H9 (cell line): Measurements from ENCODE around the gene MGLL. TPM values are rescaled to one million over a fixed set of nuclear protein-coding genes. Genes with fewer than 3 reads are reported as not detected.

ENCODE experiments used
- DNase-seq: peaks from one replicate; pipeline ENCODE4 v3.0.0-alpha.2; 2017
- H2AFZ ChIP-seq: one replicate; pipeline ENCODE4 v1.6.1; 2013; ENCODE audit warnings: mild to moderate bottlenecking, low read length, control low read depth, moderate library complexity
- H2AK5ac ChIP-seq: 2 replicates; pipeline ENCODE4 v1.6.1; 2013; ENCODE audit warnings: low read length, control low read depth, mixed read lengths; ENCODE audit not compliant: insufficient read length
- H2BK120ac ChIP-seq: one replicate; pipeline ENCODE4 v1.6.1; 2013; ENCODE audit warnings: low read depth, mild to moderate bottlenecking, low read length, control low read depth, inconsistent platforms; ENCODE audit not compliant: poor library complexity, severe bottlenecking
- H2BK12ac ChIP-seq: 2 replicates; pipeline ENCODE4 v1.6.1; 2013; ENCODE audit warnings: low read length, control low read depth, mixed read lengths, low read depth; ENCODE audit not compliant: insufficient read length
- H2BK15ac ChIP-seq: 2 replicates; pipeline ENCODE4 v1.6.1; 2013; ENCODE audit warnings: low read depth, low read length, control low read depth
- H2BK20ac ChIP-seq: one replicate; pipeline ENCODE4 v1.6.1; 2013; ENCODE audit warnings: low read depth, mild to moderate bottlenecking, low read length, control low read depth, inconsistent platforms; ENCODE audit not compliant: poor library complexity, severe bottlenecking
- H2BK5ac ChIP-seq: 2 replicates; pipeline ENCODE4 v1.6.1; 2013; ENCODE audit warnings: low read length, control low read depth, mixed read lengths; ENCODE audit not compliant: insufficient read length
- H3K14ac ChIP-seq: 2 replicates; pipeline ENCODE4 v1.6.1; 2013; ENCODE audit warnings: low read length, control low read depth; ENCODE audit not compliant: insufficient read depth
- H3K18ac ChIP-seq: 2 replicates; pipeline ENCODE4 v1.6.1; 2013; ENCODE audit warnings: low read depth, mild to moderate bottlenecking, mixed read lengths, low read length, control low read depth; ENCODE audit not compliant: insufficient read length
- H3K23ac ChIP-seq: 2 replicates; pipeline ENCODE4 v1.6.1; 2013; ENCODE audit warnings: low read length, control low read depth, mixed read lengths, low read depth; ENCODE audit not compliant: insufficient read length
- H3K23me2 ChIP-seq: 2 replicates; pipeline ENCODE4 v1.6.1; 2013; ENCODE audit warnings: low read depth, mild to moderate bottlenecking, mixed read lengths, low read length, control low read depth; ENCODE audit not compliant: insufficient read length, poor library complexity, severe bottlenecking
- H3K27ac ChIP-seq: 2 replicates; pipeline ENCODE4 v1.5.1; 2013; ENCODE audit warnings: low read length, control low read depth, mixed read lengths, low read depth; ENCODE audit not compliant: insufficient read length
- H3K27me3 ChIP-seq: 2 replicates; pipeline ENCODE4 v1.6.1; 2013; ENCODE audit warnings: low read length, control low read depth, inconsistent platforms; ENCODE audit not compliant: insufficient read depth
- H3K4ac ChIP-seq: 2 replicates; pipeline ENCODE4 v1.6.1; 2013; ENCODE audit warnings: low read depth, mild to moderate bottlenecking, control low read depth, inconsistent platforms, low read length, moderate library complexity
- H3K4me1 ChIP-seq: 2 replicates; pipeline ENCODE4 v1.6.1; 2013; ENCODE audit warnings: low read length, control low read depth, inconsistent platforms; ENCODE audit not compliant: insufficient read depth
- H3K4me2 ChIP-seq: 2 replicates; pipeline ENCODE4 v1.6.1; 2013; ENCODE audit warnings: low read length, control low read depth, mixed read lengths; ENCODE audit not compliant: insufficient read length, insufficient read depth
- H3K56ac ChIP-seq: 2 replicates; pipeline ENCODE4 v1.6.1; 2013; ENCODE audit warnings: low read depth, mild to moderate bottlenecking, mixed read lengths, low read length, control low read depth; ENCODE audit not compliant: insufficient read length
- H3K79me1 ChIP-seq: 2 replicates; pipeline ENCODE4 v1.6.1; 2013; ENCODE audit warnings: low read depth, mild to moderate bottlenecking, moderate library complexity, low read length, control low read depth, inconsistent platforms; ENCODE audit not compliant: insufficient read depth, poor library complexity, severe bottlenecking
- H3K79me2 ChIP-seq: 2 replicates; pipeline ENCODE4 v1.6.1; 2013; ENCODE audit warnings: low read length, control low read depth, inconsistent platforms; ENCODE audit not compliant: insufficient read depth
- H3K9ac ChIP-seq: 2 replicates; pipeline ENCODE4 v1.6.1; 2013; ENCODE audit warnings: low read length, control low read depth, mixed read lengths; ENCODE audit not compliant: insufficient read length; ENCODE audit errors: extremely low read depth
- H3K9me3 ChIP-seq: one replicate; pipeline ENCODE4 v1.6.1; 2013; ENCODE audit warnings: low read depth, low read length, inconsistent platforms; ENCODE audit not compliant: control insufficient read depth
- H3T11ph ChIP-seq: one replicate; pipeline ENCODE4 v1.6.1; 2013; ENCODE audit warnings: mild to moderate bottlenecking, low read length, control low read depth, inconsistent platforms
- H4K20me1 ChIP-seq: one replicate; pipeline ENCODE4 v1.6.1; 2013; ENCODE audit not compliant: control insufficient read depth, insufficient read length, insufficient read depth
- H4K5ac ChIP-seq: 2 replicates; pipeline ENCODE4 v1.6.1; 2013; ENCODE audit warnings: low read depth, mild to moderate bottlenecking, mixed read lengths, low read length, control low read depth; ENCODE audit not compliant: insufficient read length
- H4K8ac ChIP-seq: replicated peaks from 2 replicates; pipeline ENCODE4 v1.6.1; 2013; ENCODE audit warnings: low read length, control low read depth, mixed read lengths, low read depth; ENCODE audit not compliant: insufficient read length
- H4K91ac ChIP-seq: 2 replicates; pipeline ENCODE4 v1.6.1; 2013; ENCODE audit warnings: low read depth, mild to moderate bottlenecking, moderate library complexity, mixed read lengths, low read length, control low read depth; ENCODE audit not compliant: insufficient read length
- H3K27ac Mint-ChIP-seq, 3 experiments: 2 replicates in 2 of 3; 3 replicates in 1 of 3; pipeline ENCODE4 v1.8.0; 2020 to 2021; ENCODE audit warnings: mixed read lengths in 3 of 3, mild to moderate bottlenecking in 1 of 3, moderate library complexity in 1 of 3
- H3K27me3 Mint-ChIP-seq: 2 replicates; pipeline ENCODE4 v1.8.0; 2021; ENCODE audit warnings: low read depth, mild to moderate bottlenecking, moderate library complexity, mixed read lengths
- H3K36me3 Mint-ChIP-seq, 3 experiments: 2 replicates in 2 of 3; 3 replicates in 1 of 3; pipeline ENCODE4 v1.8.0; 2020 to 2021; ENCODE audit warnings: low read depth in 3 of 3, mixed read lengths in 3 of 3; ENCODE audit not compliant: insufficient read depth in 1 of 3
- H3K4me1 Mint-ChIP-seq, 2 experiments: 2 replicates each; pipeline ENCODE4 v1.8.0; 2020; ENCODE audit warnings: mixed read lengths in 2 of 2
- H3K4me3 Mint-ChIP-seq, 2 experiments: 2 replicates in 1 of 2; 3 replicates in 1 of 2; pipeline ENCODE4 v1.8.0; 2020 to 2021; ENCODE audit warnings: mild to moderate bottlenecking in 2 of 2, mixed read lengths in 2 of 2, moderate library complexity in 1 of 2
- H3K9me3 Mint-ChIP-seq, 2 experiments: 2 replicates in 1 of 2; 3 replicates in 1 of 2; pipeline ENCODE4 v1.8.0; 2020; ENCODE audit warnings: mild to moderate bottlenecking in 2 of 2, mixed read lengths in 2 of 2, moderate library complexity in 1 of 2
- CTCF ChIP-seq: fragments of 200-600 bp; sonication (generic); conservative IDR thresholded peaks from 3 replicates; pipeline ENCODE4 v1.8.0; 2021; ENCODE audit warnings: antibody characterized with exemption, mild to moderate bottlenecking
- WGBS: extraction: QIAGEN DNeasy Blood & Tissue Kit; methylation state at CpG from one replicate; pipeline ENCODE4 v1.1.7; 2013; ENCODE audit warnings: missing lambda C conversion rate, low lambda C conversion rate, mixed read lengths; ENCODE audit not compliant: insufficient read length; ENCODE audit errors: extremely low coverage; 5-methylcytosine and 5-hydroxymethylcytosine counted together
- total RNA-seq: library from RNA; stranded (reverse); gene quantifications from 2 replicates; pipeline ENCODE4 v1.2.1, GENCODE V29; 2021

The MGLL gene
- total RNA-seq, 1 experiment from 2014 or later, result 0.11 TPM

- no peak overlapping the region for H2AFZ ChIP-seq
- H3K27me3 Mint-ChIP-seq, result no peaks in the 10 kb centered on the region
- H3K9me3 ChIP-seq, result no peaks in the 10 kb centered on the region
- no peak overlapping the region for H4K5ac ChIP-seq
- H3K27ac ChIP-seq, result no peak overlapping the region
- no peak overlapping the region for H2BK15ac ChIP-seq
- no peak overlapping the region for H2BK20ac ChIP-seq
- H4K91ac ChIP-seq, result no peak overlapping the region
- H4K20me1 ChIP-seq, result no peaks in the 10 kb centered on the region
- no peak overlapping the region for H3K4me2 ChIP-seq
- TF ChIP-seq CTCF, result no peak
- WGBS, result no CpG with 5 or more reads among the region's 8 CpGs
- no peak overlapping the region for H3K4me3 Mint-ChIP-seq
- H2BK5ac ChIP-seq, result no peak overlapping the region
- H4K8ac ChIP-seq, result no peak overlapping the region
- H3K14ac ChIP-seq, result no peak overlapping the region
- H2BK12ac ChIP-seq, result no peak overlapping the region
- H3K4me1 Mint-ChIP-seq, result peaks cover 16 to 22% of the 10 kb centered on the region in 2 experiments
- no peaks in the 10 kb centered on the region for H3K23me2 ChIP-seq
- H3K79me2 ChIP-seq, result no peaks in the 10 kb centered on the region
- H3K9ac ChIP-seq, result no peak overlapping the region
- H3K4me1 ChIP-seq, result no peaks in the 10 kb centered on the region; the same call in 1 of the 2 replicates
- H3K18ac ChIP-seq, result no peak overlapping the region
- no peak overlapping the region for H3K4ac ChIP-seq
- no peak overlapping the region for H3K56ac ChIP-seq
- H3K36me3 Mint-ChIP-seq, result no peaks in the 10 kb centered on the region
- no peak overlapping the region for H2AK5ac ChIP-seq
- no peak overlapping the region for H3K27ac Mint-ChIP-seq
- no peak overlapping the region for H2BK120ac ChIP-seq
- H3K23ac ChIP-seq, result no peak overlapping the region
- no peak overlapping the region for H3T11ph ChIP-seq
- H3K79me1 ChIP-seq, result no peaks in the 10 kb centered on the region
- no peaks in the 10 kb centered on the region for H3K27me3 ChIP-seq
- H3K9me3 Mint-ChIP-seq, result no peaks in the 10 kb centered on the region
- DNase-seq, result no peak
Observed at GRCh38 chr3:127691489-127691888, 130.8 kb downstream of the MGLL start.
